Measurements from ENCODE around the gene PTPRH.
"Not testable (repeated sequence)": the region's sequence is repeated elsewhere in the genome, so short reads cannot be mapped to it uniquely, and the experiment has no call there.

PTPRH gene

DNA sequence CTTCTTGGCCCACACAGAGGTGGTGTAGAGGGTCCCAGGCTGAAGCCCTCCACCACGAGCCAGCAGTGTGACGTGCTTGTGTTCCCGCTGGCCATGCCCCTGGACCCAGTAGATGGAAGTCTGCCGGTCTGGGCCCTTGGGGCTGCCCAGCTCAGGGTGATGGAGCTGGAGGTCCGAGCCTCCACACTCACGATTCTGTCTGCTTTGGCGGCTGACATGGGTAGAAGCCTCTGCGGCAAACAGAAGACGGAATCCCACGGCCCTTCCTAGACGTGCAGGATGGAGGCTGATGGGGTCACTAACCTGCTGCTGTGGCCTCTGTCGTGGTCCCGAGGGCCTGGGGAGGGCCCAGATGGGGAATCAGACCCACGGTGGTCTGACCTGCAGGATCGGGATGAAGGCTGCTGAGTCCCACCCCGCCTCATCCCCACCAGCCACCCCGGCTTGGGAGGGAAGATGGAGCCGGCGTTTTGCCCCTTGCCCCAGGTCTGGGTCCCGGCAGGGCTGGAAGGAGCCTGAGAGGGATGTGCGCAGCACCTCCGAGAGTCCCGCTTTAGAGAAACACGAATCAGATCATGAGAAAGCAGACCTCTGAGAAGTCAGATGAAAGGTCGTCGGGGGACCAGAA lies 14.9 kb upstream of the PTPRH start:
- DNase-seq: no peak

DNA sequence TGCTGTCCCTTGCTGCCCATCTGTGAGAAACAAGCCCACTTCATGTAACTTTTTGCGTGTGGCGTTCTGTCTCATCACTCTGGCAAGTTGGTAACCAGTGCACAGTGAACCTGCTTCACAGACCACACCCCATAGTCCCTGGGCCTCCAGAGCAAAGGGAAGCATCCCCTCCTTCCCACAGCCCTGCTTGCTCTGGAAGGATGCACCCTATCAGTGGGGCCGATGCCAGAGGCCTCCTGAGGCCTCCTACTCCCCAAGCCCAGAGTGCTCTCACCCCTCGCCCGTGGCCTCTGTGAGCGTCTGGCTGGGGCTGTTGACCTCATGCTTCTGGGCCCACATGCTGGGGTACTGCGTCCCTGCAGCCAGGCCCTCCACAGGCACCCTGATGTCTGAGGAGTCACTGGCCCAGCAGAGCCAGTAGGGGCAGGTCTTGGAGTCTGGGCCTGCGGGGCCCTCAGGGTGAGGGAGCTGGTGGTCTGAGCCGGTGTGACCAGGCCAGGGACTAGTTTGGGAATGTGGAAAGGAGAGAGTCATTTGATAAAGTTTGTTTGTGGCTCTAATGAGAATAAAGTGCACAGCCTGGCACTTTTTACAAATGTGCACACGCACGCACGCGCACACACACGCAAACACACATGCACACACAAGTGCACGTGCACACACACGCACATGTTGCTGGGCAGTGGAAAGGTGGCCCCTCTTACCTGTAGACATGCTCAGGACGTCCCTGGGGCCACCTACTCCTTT lies 14.2 kb upstream of the PTPRH start:
- no peak for DNase-seq

DNA sequence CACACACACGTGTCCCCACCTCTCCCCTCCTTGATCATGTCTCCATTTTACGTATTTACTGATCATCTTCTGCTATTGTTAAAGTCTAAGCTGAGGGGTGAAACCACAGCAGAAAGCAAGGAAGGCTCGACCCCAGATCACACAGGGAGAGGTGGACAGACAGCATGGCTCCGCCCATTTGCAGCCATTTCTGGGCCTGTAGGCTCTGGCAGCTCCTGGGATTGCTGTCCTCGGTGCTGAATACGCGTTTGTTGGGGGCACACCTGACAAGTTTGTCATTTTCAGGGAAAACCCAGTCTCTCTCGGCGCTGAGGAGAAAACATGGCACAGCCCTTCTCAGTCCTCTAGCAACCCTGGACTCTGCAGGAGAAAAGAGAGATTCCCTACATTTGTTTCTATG lies 11.2 kb upstream of the PTPRH start:
- DNase-seq: no peak

DNA sequence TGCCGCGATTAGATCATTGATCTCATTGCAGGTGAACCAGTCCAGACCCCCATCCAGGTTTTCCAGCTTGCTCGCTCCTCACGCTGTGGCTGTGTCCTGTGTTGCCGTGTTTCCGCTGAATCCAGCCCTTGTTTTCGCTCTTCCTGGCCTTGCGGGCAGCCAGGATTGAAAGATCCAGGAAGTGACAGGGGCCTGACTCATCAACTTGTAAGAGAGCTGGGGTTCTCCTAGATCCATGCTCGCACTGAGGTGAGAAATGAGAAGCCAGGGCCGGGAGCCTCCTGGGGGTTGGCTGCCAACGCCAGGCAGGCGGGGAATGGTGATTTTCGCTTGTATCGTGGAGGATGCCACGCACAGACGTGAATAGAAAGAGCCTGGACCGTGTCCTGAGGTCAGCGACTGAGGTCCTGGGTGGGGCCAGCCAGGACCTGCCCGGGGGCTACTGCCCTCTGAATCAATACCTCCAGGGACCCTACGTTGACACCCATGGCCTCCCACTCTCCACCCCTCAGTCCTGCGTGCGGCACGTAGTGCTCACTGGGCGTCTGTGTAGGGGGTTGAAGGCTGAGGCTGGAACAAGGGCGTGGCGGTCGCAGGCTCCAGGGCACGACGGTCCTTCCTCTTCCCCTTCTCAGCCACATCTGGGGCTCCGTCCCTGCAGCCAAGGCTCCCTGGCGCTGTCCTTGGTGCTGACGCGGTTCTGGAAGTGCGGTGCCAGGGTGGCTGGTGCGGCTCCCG lies 7.3 kb upstream of the PTPRH start:
- DNase-seq: peak; percentile 94

DNA sequence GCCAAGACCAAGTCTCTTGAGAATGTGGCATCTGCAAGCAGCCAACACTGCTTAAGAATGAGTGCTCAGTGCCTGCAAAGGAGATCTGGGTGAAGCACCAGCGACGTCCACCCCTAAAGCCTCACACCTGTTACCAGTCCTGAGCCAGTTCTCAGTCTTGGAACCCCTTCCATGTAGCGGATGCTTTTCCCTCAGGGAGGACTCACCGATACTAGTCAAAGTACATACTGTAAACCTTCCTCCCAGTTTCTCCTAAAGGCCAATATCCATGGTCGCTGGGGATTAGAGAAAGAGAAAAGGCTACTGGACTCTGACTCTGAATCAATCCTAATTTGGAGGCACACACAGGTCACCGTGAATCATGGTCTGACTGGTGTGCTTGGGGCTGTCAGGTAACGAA lies 4.2 kb upstream of the PTPRH start:
- no peak for DNase-seq

DNA sequence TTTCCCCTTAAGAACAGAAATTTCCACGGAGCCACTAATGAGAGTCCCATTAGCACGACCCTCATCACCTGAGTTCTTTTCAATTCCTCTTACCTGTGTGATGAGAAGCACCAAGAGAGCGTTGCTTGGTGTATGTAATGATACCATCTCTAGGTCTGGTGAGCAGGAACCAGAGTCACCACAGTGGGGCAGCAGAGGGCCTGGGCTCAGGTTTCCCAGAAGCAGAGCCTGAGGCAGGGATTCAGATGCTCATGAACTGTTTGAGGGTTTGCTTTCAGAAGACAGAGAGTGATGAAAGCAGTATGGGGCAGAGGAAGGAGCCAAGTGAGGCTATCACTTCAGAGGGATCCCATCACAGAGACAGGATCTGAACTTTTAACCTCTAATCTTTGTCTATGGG lies 3.1 kb upstream of the PTPRH start:
- DNase-seq: no peak

DNA sequence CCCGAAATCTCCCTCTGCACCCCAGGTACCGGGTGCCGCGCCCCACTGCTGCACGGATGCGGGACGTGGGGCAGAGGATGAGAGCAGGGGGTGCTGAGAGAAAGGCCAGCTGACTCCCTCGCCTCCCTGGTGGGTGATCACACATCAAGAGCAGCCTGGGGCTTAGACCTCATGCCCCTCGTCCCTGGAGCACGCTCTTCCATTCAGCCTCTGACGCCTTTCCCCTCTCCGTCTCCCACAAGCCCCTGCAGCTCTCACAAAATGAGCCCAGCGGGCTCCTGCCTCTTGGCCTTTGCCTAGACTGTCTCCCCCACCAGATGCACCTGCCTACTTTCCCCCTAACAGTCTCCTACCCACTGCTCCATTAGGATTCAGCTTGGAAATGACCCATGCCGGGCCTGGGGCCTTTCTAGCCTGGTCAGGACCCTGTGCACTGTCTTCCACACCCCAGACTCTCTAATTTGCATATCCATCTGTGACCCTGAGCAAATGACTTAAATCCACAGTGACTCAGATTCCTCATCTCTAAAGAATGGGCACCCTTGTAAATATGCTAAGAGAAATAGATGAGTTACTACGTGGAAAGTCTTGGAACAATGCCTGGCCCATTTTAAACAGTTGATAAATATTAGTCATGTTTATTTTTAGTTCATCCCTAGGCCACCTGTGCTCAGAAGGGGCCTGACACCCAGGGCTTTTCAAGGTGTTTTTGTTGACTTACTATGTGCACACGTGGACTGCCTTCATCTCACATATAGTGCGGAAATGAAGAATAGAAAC lies 582 bp upstream of the PTPRH start:
- no peak for DNase-seq

DNA sequence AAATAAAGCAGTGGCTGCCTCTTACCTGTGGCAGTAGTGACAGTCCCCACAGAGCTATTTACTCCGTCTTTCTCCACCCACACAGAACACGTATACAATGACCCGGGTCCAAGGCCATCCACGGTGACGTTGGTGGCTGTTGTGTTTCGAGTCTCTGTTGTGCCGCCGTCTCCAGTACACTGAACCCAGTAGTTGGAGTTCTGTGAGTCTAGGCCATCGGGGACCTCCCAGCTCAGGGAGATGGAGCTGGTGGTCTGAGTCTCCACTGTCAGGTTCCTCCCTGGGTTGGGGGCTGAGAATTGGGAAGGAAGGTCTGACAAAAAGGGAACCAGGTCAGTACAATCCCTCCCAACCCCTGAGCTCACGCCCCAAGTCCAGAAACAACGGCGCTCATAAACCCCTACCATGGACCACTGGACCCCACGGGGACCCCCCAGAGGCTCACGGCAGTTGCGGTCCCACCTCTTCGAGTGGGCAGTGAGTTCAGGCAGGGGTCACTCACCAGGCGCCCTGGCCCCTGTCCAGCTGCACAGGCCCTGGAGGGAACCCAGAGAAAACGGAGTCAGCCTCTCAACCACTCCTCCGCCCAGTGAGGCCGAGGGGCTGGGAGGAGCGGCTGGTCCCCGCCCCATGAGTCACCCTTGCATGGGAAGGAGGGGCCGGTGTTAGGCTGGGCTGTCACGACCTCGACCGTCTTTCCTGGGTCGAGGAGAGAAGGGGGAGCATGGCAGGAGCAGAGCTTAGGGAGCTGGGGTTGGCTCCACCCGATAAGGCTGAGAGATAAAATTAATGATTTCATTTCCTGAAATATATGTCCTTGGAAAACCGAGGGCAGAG lies 2.4 kb downstream of the PTPRH start:
- DNase-seq: peak; percentile 82

DNA sequence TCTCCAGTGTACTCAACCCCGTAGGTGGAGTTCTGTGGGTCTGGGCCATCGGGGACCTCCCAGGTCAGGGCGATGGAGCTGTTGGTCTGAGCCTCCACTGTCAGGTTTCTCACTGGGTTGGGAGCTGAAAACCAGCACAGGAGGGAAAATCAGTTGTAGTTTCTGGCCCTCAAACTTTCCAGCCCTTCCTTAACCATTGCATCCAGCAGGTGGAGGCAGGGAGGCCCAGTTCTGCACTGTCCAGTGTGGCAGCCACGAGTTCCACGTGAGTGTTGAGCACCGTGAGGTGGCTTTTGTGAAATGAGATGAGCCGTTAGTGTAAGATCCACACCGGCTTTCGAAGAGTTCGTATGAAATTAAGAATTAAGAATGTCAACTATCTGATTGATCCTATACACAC lies 7.1 kb downstream of the PTPRH start:
- not testable (repeated sequence) for DNase-seq

DNA sequence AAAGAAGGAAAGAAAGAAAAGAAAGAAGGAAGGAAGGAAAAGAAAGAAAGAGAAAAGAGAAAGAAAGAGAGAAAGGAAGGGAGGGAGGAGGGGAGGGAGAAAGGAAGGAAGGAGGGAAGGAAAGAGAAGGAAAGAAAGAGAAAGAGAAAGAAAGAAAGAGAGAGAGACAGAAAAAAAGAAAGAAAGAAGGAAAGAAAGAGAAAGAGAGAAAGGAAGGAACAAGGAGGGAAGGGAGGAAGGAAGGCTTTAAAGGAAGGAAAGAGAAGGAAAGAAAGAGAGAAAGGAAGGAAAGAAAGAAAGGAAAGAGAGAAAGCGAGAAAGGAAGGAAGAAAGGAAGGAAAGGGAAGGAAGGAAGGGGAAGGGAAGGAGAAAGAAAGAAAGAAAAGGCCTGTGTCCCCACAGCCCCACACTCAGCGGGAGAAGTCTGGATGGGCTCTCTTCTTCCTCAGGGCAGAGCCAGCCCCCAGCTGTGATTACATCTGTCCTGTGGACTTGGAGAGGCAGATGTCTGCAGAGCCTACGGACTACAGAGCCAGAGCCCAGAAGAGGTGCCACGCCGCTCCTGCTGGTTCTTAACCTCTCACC lies 9.6 kb downstream of the PTPRH start:
- DNase-seq: no peak

DNA sequence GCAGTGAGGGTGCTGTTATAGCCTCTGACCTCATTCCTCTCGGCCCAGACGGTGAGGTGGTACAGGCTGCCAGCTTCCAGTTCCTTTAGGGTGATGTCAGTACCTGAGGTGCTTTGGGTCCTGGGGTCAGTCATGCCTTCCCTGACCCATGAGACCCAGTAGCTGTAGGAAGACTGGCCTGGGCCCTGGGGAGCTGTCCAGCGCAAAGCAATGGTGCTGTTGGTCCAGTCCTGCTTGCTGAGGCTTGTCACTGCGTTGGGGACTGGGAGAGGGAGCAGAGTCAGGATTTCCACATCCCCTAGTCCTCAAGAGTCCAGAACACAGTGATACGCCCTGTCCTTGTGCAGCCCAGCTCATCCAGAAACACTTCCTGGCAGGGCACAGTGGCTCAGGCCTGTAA lies 10.7 kb downstream of the PTPRH start:
- DNase-seq: no peak

DNA sequence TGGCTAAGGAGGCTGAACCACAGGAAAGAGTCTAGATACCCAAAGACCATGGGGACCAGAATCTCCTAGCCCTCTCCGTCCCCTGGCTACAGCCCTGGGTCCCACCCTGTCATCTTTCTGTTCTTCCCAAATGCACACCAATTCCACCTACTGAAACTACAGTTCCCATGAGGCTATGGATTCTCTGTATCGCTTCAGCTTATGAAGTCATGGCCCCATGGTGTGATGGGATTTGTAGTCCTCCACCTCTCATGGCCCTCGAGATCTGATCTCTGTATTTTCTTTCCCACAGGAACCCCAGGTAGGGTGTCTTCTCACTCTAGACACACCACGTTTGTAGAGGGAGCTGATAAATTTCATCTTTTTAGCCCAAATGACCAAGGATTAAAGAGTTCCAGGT lies 11.8 kb downstream of the PTPRH start:
- DNase-seq: no peak

DNA sequence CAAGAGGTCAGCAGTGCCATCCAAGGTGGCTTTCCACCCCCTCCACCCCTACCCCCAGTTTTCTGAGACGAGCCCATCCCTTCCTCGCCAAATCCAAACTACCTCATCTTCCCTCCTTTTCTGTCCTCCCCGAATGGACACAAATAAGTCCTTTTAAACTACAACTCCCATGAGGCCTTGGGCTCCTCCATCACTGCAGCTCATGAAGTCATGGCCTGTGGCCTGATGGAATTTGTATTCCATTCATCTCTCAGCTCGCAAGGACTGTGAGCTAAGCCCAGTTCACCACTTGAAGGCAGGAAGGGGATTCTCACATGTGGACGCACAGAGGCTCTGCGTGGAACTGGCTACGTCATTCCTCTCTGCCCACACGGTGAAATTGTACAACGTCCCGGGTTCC lies 12.5 kb downstream of the PTPRH start:
- DNase-seq: no peak

DNA sequence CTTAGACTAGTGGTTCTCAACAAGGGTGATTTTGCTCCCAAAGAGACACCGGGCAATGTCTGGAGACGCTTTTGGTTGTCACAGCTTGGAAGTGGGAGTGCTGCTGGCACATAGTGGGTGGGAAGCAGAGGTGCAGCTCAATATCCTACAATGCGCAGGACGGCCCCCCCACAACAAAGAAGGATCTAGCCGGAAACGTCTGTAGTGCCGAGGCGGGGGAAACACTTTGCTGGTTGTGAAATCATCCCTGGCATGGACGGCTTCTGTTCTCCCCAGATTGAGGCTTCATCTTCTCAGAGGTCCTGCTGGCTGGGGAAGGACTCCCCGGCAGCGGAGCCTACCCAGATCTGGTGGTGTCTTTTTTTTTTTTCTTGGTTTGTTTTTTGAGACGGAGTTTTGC lies 15.8 kb downstream of the PTPRH start:
- DNase-seq: no peak

DNA sequence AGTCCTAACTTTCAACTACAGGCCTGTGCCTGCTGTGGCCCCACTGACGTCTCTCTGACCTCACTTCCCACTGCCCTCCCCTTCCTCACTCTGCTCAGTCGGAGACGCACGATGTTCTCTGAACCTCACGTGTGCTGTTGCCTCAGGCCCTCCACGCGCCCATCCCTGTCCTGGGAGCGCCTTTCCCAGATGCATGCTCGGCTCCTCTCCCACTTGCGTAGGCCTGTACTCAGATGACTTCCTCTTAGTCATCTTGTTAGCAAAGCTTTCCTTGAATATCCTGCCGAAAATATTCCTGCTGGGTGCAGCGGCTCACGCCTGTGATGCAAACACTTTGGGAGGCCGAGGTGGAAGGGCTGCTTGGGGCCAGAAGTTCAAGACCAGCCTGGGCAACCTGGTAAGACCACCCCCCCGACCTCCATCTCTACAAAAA lies 19.9 kb downstream of the PTPRH start:
- no peak for DNase-seq

DNA sequence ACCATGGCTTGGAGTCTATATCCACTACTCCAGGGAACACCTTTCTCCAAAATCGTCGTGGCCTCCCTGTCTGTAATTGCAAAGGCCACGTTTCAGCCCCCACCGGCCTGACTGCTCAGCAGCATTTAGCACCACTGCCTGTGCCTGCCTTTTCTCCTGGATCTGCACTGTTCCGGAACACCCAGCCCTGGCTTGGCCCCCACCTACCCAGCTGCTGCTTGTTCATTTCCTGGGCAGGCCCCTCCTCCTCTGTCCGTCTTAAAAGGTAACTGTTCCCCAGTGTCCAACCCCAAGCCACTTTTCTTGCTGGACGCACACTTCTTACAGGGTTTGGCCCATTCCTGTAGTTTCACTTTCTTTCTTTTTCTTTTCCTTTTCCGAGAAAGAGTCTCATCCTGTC lies 20.7 kb downstream of the PTPRH start:
- DNase-seq: no peak

DNA sequence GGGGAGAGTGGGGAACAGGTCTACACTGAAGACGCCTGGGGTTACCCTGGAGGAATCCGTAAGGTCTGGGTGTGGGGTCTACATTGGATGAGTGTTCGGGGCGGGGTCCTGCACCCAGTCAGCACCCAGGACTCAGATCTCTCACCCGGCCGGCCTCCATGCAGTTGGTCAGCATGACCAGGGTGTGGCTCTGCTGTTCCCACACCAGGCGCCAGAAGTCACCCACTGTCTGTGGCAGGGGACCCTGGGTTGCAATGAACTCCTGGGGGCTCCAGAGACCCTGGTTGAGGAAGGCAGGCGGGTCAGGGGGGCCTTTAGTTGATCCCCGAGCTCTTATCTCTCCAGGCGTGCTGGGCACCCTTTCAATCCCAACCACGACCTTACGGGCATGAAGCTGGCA lies 23.2 kb downstream of the PTPRH start:
- DNase-seq: no peak

DNA sequence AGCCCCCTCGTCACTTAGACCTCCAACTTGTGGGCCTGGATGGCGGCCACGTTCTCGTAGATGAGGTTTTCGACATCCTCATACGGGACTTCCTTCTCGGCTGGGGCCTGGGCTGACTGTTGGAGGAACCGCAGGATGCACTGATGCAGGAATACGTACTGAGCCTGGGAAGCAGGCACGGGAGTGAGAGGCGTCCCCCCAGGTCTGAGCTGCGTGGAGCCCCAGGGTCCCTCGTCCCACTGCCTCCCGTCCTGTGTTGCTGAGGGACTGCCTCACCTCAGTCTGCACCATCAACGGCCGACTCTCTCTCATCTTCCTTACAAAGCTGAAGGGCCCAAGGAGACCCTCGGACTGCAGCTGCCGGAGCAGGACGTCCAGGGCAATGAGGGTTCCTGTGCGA lies 27.6 kb downstream of the PTPRH start:
- DNase-seq: no peak

DNA sequence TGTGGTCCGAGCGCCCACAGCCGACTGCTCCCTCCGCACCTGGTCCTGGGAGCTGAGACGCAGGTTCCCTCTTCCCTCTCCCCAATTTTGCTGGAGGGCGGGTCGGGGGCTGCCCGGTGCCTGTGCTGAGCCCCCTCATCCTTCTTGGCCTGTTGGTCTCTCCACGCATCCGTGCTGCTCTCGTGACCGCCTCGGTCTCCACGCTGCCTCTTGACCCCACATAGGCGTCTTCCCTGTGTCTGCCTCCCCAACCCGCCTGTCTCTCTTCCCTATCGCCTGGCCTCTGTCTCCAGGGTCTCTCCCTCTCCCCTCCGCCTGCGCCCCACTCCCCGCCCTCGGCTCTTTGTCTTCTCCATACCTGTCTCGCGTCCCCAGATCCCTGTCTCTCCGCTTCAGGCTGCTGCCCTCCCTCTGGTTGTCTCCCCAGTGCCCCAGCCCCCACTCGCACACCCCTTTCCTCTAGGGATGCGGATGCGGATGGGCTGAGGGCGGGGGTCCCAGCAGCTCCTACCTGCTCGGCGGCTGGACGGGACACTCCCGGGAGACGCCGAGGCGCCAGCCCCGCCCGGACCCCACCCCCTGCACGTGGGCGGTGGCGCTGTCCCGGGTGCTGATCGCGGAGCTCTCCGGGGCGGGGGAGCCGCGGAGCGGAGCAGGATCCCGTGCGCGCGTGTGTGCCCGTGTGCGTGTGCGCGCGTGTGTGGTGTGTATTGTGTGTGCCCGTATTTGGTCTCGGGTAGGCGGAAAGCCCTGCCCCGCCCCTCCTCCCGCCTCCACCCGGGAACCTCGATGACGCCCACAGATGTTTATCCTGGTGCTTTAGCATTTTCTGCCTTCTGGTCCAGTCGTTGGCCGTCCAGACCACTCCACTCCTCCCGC lies 29.5 kb downstream of the PTPRH start, which contains the start of gene SYT5:
Gene SYT5 (minus strand): TSS at position 684 of the 879 bp plus-strand sequence. CDS start 1,248 bp downstream, outside the sequence.
- no peak for DNase-seq

DNA sequence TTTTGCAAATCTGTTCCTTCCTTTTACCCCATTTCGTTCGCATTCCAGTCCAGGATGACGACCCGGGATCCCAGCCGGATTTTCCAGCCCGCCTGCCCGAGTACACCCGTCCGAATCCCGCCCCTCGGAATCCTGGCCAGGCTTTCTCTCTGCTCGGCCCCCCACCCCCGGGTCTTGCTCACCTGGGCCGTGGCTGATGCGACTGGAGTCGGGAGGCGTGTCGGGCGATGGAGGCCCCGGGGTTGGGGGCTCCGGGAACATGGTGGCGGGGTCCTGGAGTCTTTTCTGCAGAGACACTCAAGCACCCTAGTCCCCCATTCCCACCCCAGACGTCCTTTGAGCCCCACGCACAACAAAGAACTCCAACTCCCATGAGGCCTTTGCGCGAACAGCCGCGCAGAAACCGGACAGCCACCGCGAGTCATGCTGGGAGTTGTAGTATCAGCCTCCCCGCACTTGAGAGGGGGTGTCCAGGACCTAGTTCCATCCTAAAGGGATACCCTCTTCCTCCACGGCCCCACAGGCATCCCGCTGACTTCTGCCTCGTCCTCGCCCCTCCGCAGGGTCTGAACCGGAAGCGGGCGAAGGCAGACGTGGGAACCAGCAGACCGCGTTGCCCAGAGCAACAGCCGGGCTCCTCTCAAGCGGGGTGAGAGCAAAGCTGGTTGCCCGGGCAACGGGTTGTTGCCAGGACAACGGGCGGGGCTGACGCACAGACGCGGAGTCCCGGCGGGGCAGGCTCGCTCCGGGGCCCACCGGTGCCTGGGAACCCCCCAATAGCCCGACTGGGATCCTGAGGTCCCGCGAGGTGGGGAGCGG lies 30.3 kb downstream of the PTPRH start:
- peak; percentile 74 for DNase-seq

Data from NCI-H510A (cell line).